Measurements from ENCODE around the gene TGFBR3. TPM values are rescaled to one million over a fixed set of nuclear protein-coding genes. Genes with fewer than 3 reads are reported as not detected.

Gene TGFBR3
- total and polyA plus RNA-seq, 8 donors: 6.0 to 34.8 (median 21.4) TPM

DNA sequence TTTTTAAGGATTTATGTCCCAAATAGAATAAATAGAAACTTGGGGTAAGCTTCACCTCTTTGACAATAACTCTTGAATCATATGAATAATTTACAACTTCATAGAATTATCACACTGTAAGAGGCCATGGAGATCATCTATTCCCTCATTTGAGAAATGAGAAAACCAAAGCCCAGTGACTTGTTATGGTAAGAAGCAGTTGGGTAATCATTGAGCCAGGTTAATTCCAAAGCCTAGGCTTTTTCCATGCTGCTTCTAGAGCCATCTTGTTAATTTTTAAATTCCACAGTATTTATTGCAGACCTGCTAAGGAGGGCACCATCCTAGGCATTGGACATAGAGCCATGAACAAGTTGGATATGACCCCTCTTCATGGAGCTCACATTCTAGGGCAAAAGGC lies 224.8 kb downstream of the TGFBR3 start:
- intact Hi-C loops (cut with DNase I): no loop called here
- DNase-seq (no peak), ATAC-seq (no peak), FAIRE-seq (no peak)
- TF ChIP-seq, protein P1, sequence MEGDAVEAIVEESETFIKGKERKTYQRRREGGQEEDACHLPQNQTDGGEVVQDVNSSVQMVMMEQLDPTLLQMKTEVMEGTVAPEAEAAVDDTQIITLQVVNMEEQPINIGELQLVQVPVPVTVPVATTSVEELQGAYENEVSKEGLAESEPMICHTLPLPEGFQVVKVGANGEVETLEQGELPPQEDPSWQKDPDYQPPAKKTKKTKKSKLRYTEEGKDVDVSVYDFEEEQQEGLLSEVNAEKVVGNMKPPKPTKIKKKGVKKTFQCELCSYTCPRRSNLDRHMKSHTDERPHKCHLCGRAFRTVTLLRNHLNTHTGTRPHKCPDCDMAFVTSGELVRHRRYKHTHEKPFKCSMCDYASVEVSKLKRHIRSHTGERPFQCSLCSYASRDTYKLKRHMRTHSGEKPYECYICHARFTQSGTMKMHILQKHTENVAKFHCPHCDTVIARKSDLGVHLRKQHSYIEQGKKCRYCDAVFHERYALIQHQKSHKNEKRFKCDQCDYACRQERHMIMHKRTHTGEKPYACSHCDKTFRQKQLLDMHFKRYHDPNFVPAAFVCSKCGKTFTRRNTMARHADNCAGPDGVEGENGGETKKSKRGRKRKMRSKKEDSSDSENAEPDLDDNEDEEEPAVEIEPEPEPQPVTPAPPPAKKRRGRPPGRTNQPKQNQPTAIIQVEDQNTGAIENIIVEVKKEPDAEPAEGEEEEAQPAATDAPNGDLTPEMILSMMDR (IDR thresholded peaks at IDR 0.05): no peak
- Histone ChIP-seq H3K4me3 (no peak overlapping the region), H3K36me3 (no peaks in the 10 kb centered on the region), H3K27ac (no peak overlapping the region), H3K27me3 (no peaks in the 10 kb centered on the region), H3K4me1 (no peaks in the 10 kb centered on the region), H3K9me3 (no peaks in the 10 kb centered on the region)

DNA sequence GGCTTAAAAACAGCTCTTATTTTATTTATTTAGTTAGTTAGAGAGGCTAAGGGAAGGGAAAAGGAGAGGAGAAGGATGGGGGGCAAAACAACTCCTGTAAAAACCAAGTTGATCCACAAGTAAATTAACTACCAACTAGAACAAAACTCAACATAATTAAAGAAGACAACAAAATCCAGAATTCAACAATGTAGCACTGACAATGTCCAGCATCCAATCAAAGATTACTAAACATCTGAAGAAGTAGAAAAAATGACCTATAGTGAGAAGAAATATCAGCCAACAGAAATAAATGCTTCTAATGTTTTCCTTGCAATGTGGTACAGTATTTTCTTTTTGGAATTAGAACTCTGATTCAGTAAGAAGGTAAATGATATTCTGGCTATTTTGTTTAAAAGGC lies 225.2 kb downstream of the TGFBR3 start:
- H3K9me3 ChIP-seq: no peaks in the 10 kb centered on the region
- ATAC-seq (no peak), FAIRE-seq (no peak), DNase-seq (no peak)
- no peaks in the 10 kb centered on the region for H3K27me3 ChIP-seq
- H3K27ac ChIP-seq: no peak overlapping the region
- intact Hi-C loops (cut with DNase I): no loop called here
- H3K36me3 ChIP-seq: no peaks in the 10 kb centered on the region
- H3K4me1 ChIP-seq: no peaks in the 10 kb centered on the region
- H3K4me3 ChIP-seq: no peak overlapping the region
- TF ChIP-seq, protein P1 (IDR thresholded peaks at IDR 0.05): no peak

DNA sequence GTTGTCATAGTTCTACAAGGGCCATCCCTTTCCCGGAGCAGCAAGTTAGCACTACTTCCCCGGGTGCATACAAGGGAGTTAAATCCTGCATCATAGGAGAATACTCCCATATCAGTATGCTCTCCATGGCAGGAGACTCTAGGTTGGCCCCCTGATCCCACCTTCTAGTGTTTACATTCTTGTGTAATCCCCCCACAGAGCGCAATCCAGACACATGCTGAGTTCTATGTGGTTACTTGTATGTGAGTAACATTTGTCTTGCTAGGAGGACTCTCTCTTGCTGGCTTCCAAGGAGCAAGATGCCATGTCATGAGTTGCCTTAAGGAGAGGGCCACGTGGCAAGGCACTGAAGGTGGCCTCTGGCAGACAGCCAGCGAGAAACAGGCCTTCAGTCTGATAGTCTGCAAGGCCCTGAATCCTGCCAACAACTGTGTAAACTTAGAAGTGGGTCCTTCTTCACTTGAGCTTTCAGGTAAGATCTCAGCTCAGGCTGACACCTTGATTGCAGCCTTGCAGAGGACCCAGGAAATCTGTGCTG lies 230.0 kb downstream of the TGFBR3 start:
- no peak for FAIRE-seq
- no peak overlapping the region for H3K4me3 ChIP-seq
- no peak for DNase-seq
- intact Hi-C loops (cut with DNase I): no loop called here
- no peaks in the 10 kb centered on the region for H3K9me3 ChIP-seq
- no peaks in the 10 kb centered on the region for H3K4me1 ChIP-seq
- H3K27me3 ChIP-seq: no peaks in the 10 kb centered on the region
- no peaks in the 10 kb centered on the region for H3K36me3 ChIP-seq
- TF ChIP-seq, protein P1 (IDR thresholded peaks at IDR 0.05): no peak
- no peak overlapping the region for H3K27ac ChIP-seq
- no peak for ATAC-seq
- WGBS, 2 donors: 74 to 75% methylated on average over 5 of the region's 5 CpGs

DNA sequence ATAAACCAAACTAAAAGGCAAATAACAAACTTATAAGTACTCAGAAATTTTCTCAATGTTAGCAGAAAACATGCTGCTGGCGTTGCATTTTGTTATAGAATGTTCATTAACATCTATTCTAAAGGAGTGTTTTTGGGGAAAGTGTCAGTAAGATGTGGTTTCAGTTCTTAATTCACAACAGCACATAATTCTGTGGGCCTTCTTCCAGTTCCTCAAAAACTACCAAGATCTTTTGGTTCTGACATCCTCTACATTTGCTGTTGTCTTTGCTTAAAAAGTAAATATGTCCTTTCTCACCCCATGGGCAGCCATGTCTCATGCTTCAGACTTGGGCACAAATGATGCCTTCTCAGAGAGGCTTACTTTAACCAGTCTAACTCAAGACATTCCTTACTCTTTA lies 232.8 kb downstream of the TGFBR3 start:
- H3K27ac ChIP-seq: no peak overlapping the region
- no peak for FAIRE-seq
- WGBS, 2 donors: 94 to 97% methylated on average over 1 of the region's 1 CpG
- H3K4me1 ChIP-seq: no peaks in the 10 kb centered on the region
- ATAC-seq: no peak
- TF ChIP-seq, protein P1 (IDR thresholded peaks at IDR 0.05): no peak
- no peaks in the 10 kb centered on the region for H3K27me3 ChIP-seq
- no peak for DNase-seq
- H3K9me3 ChIP-seq: no peaks in the 10 kb centered on the region
- intact Hi-C loops (cut with DNase I): no loop called here
- no peak overlapping the region for H3K4me3 ChIP-seq
- no peaks in the 10 kb centered on the region for H3K36me3 ChIP-seq

DNA sequence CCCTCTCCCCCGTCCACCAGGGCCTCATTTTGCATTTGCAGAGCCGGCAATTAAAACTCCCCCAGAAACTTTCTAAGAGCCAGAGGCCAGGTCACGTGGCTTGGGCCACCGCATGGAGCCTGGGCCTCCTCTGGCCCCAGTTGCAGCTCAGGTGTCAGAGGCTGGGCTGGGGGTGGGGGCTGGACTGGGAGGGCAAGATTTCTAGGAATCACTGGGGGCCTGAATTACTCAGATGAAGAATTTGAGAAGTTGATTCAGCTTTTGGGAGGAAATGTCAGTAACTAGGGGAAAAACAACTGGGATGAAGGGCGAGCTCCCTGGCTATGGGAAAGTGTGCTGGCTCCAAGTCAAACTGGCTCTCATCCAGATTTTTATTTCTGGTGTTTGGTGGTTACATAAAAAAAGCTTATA lies 234.3 kb downstream of the TGFBR3 start:
- H3K27me3 ChIP-seq: no peaks in the 10 kb centered on the region
- no peaks in the 10 kb centered on the region for H3K36me3 ChIP-seq
- intact Hi-C loops (cut with DNase I): no loop called here
- FAIRE-seq (no peak), ATAC-seq (peak in 3 of 4 donors; percentile 54 to 72 (median 59)), DNase-seq (peak in 2 of 6 donors; percentile 6 to 30)
- H3K4me1 ChIP-seq: no peaks in the 10 kb centered on the region
- no peaks in the 10 kb centered on the region for H3K9me3 ChIP-seq
- TF ChIP-seq, protein P1 (IDR thresholded peaks at IDR 0.05): no peak
- H3K4me3 ChIP-seq: no peak overlapping the region
- WGBS, 2 donors: 67 to 71% methylated on average over 5 of the region's 5 CpGs
- peak overlapping the region in 1 of 4 donors; percentile 22 for H3K27ac ChIP-seq

All from pancreas (tissue), 10 donors.